ENCODE measurements around the gene LAG3.

Gene LAG3

GRCh38 chr12:6753772-6754356 lies 18.5 kb upstream of the LAG3 start:
- no peak for DNase-seq (ENCODE audit: low read depth)

GRCh38 chr12:6754411-6754810 lies 17.9 kb upstream of the LAG3 start:
- no peak for DNase-seq (ENCODE audit: low read depth)

GRCh38 chr12:6757028-6757690 lies 15.2 kb upstream of the LAG3 start:
- no peak for DNase-seq (ENCODE audit: low read depth)

GRCh38 chr12:6758506-6759095 lies 13.7 kb upstream of the LAG3 start:
- no peak for DNase-seq (ENCODE audit: low read depth)

GRCh38 chr12:6759741-6760140 lies 12.6 kb upstream of the LAG3 start:
- DNase-seq (ENCODE audit: low read depth), result no peak

- no peak for DNase-seq (ENCODE audit: low read depth)
Observed at GRCh38 chr12:6763380-6763779, 8.9 kb upstream of the LAG3 start.

- no peak for DNase-seq (ENCODE audit: low read depth)
Observed at GRCh38 chr12:6764011-6764828, 8.1 kb upstream of the LAG3 start.

GRCh38 chr12:6765048-6765633 lies 7.2 kb upstream of the LAG3 start:
- no peak for DNase-seq (ENCODE audit: low read depth)

- DNase-seq (ENCODE audit: low read depth), result no peak
Observed at GRCh38 chr12:6765634-6766581, 6.4 kb upstream of the LAG3 start, which contains the start of gene PTMS. Gene PTMS (plus strand): TSS chr12:6766363. CDS start chr12:6766706, 343 bp downstream.

GRCh38 chr12:6766651-6767349 lies 5.5 kb upstream of the LAG3 start:
- DNase-seq (ENCODE audit: low read depth), result no peak

GRCh38 chr12:6767353-6768319 lies 4.7 kb upstream of the LAG3 start:
- no peak for DNase-seq (ENCODE audit: low read depth)

GRCh38 chr12:6768437-6768914 lies 3.8 kb upstream of the LAG3 start:
- no peak for DNase-seq (ENCODE audit: low read depth)

GRCh38 chr12:6768990-6769389 lies 3.3 kb upstream of the LAG3 start:
- no peak for DNase-seq (ENCODE audit: low read depth)

GRCh38 chr12:6769666-6770065 lies 2.7 kb upstream of the LAG3 start:
- DNase-seq (ENCODE audit: low read depth), result no peak

GRCh38 chr12:6770094-6770493 lies 2.2 kb upstream of the LAG3 start:
- no peak for DNase-seq (ENCODE audit: low read depth)

- no peak for DNase-seq (ENCODE audit: low read depth)
Observed at GRCh38 chr12:6770600-6770999, 1.7 kb upstream of the LAG3 start.

GRCh38 chr12:6771091-6771495 lies 1.2 kb upstream of the LAG3 start:
- no peak for DNase-seq (ENCODE audit: low read depth)

GRCh38 chr12:6771509-6772330 lies 600 bp upstream of the LAG3 start:
- no peak for DNase-seq (ENCODE audit: low read depth)
